SK-N-SH (cell line): Measurements from ENCODE around the gene PHF21B. TPM values are rescaled to one million over a fixed set of nuclear protein-coding genes. Genes with fewer than 3 reads are reported as not detected.

Source experiments
- CTCF ChIA-PET: fragments of 300-600, 350-600 bp; formaldehyde crosslinking; extraction: SDS; loops from one replicate; lab custom pipeline; 2021; lab: Yijun Ruan, JAX
- POLR2A ChIA-PET: fragments of 350-600 bp; sonication (Branson Sonifier 250); formaldehyde crosslinking; extraction: SDS; loops from one replicate; lab custom pipeline; 2020; ENCODE audit warnings: antibody characterized with exemption, inconsistent platforms; lab: Yijun Ruan, JAX
- DNase-seq: peaks from one replicate; pipeline ENCODE4 v3.0.0; 2012
- H2AFZ ChIP-seq: fragments of 200-600 bp; sonication (generic); 2 replicates; pipeline ENCODE4 v1.8.1; 2016; ENCODE audit warnings: antibody characterized with exemption, mild to moderate bottlenecking, low read depth
- H3F3A ChIP-seq: fragments of 200-600 bp; sonication (generic); replicated peaks from 2 replicates; pipeline ENCODE3; 2016; ENCODE audit warnings: antibody characterized with exemption, mild to moderate bottlenecking; ENCODE audit not compliant: insufficient read depth
- H3K27ac ChIP-seq, 2 experiments: fragments of 200-500 bp in 1 of 2; fragments of 200-600 bp in 1 of 2; sonication (Bioruptor generic) in 1 of 2; sonication (generic), shearing (Covaris generic) in 1 of 2; 2 replicates each; pipeline versions ENCODE4 v1.5.1 to v1.6.1; 2014 to 2016; ENCODE audit warnings: low read depth in 2 of 2, inconsistent platforms in 1 of 2, low read length in 1 of 2, mild to moderate bottlenecking in 1 of 2, mixed read lengths in 1 of 2
- H3K27me3 ChIP-seq: fragments of 200-600 bp; sonication (generic), shearing (Covaris generic); 2 replicates; pipeline ENCODE4 v1.6.1; 2016; ENCODE audit warnings: mixed run types; ENCODE audit not compliant: insufficient read depth
- H3K36me3 ChIP-seq, 2 experiments: fragments of 200-500 bp in 1 of 2; fragments of 200-600 bp in 1 of 2; sonication (Bioruptor generic) in 1 of 2; sonication (generic) in 1 of 2; replicated peaks in 1 of 2; 2 replicates each; pipeline versions ENCODE3 to v1.5.1; 2014 to 2016; ENCODE audit warnings: low read length in 1 of 2, mild to moderate bottlenecking in 1 of 2; ENCODE audit not compliant: insufficient read depth in 2 of 2, control insufficient read depth in 1 of 2
- H3K4me1 ChIP-seq, 2 experiments: fragments of 200-500 bp in 1 of 2; fragments of 200-600 bp in 1 of 2; sonication (Bioruptor generic) in 1 of 2; sonication (generic), shearing (Covaris generic) in 1 of 2; 2 replicates each; pipeline versions ENCODE4 v1.5.1 to v1.6.1; 2014 to 2016; ENCODE audit warnings: low read depth in 1 of 2, low read length in 1 of 2, mixed run types in 1 of 2; ENCODE audit not compliant: insufficient read depth in 2 of 2, control insufficient read depth in 1 of 2
- H3K4me2 ChIP-seq: fragments of 200-600 bp; sonication (generic), shearing (Covaris generic); 2 replicates; pipeline ENCODE4 v1.6.1; 2017; ENCODE audit warnings: mixed run types
- H3K4me3 ChIP-seq, 2 experiments: fragments of 200-500 bp in 1 of 2; fragments of 200-600 bp in 1 of 2; sonication (Bioruptor generic) in 1 of 2; sonication (generic), shearing (Covaris generic) in 1 of 2; 2 replicates each; pipeline versions ENCODE4 v1.5.1 to v1.8.1; 2014 to 2016; ENCODE audit warnings: low read depth in 2 of 2, inconsistent platforms in 1 of 2, low read length in 1 of 2, mild to moderate bottlenecking in 1 of 2, mixed read lengths in 1 of 2, moderate library complexity in 1 of 2
- H3K79me2 ChIP-seq: fragments of 200-600 bp; sonication (generic); 2 replicates; pipeline ENCODE4 v1.8.1; 2017; ENCODE audit warnings: mild to moderate bottlenecking; ENCODE audit not compliant: insufficient read depth
- H3K9ac ChIP-seq: fragments of 200-600 bp; sonication (generic); 2 replicates; pipeline ENCODE4 v1.6.1; 2017; ENCODE audit warnings: mixed run types
- H3K9me2 ChIP-seq: fragments of 200-600 bp; sonication (generic); 2 replicates; pipeline ENCODE4 v1.6.1; 2017; ENCODE audit warnings: mixed run types
- H3K9me3 ChIP-seq: fragments of 200-600 bp; sonication (generic); 2 replicates; pipeline ENCODE4 v1.6.1; 2017; ENCODE audit warnings: mixed run types, mild to moderate bottlenecking, moderate library complexity
- H4K20me1 ChIP-seq: fragments of 200-600 bp; sonication (generic); 2 replicates; pipeline ENCODE4 v1.6.1; 2017; ENCODE audit warnings: mild to moderate bottlenecking, mixed run types; ENCODE audit not compliant: insufficient read depth
- CHD2 ChIP-seq: fragments of 150-350 bp; IDR thresholded peaks from 2 replicates; pipeline ENCODE4 v1.6.1; 2018; ENCODE audit warnings: low read length; ENCODE audit not compliant: partially characterized antibody
- EZH2phosphoT487 ChIP-seq: fragments of 200-600 bp; sonication (generic); IDR thresholded peaks from 2 replicates; pipeline ENCODE4 v1.6.1; 2017; ENCODE audit warnings: low read depth, mixed run types, mild to moderate bottlenecking, antibody characterized with exemption, moderate library complexity, borderline replicate concordance
- FOSL2 ChIP-seq: IDR thresholded peaks from 2 replicates; pipeline ENCODE4 v1.4.0; 2012; ENCODE audit warnings: low read depth, mild to moderate bottlenecking, moderate library complexity, borderline replicate concordance
- FOXJ3 ChIP-seq: sonication (generic); formaldehyde crosslinking; IDR thresholded peaks from 2 replicates; pipeline ENCODE4 v1.5.1; 2020; ENCODE audit warnings: mild to moderate bottlenecking, missing genetic modification reagents
- GATA2 ChIP-seq: sonication (generic); formaldehyde crosslinking; IDR thresholded peaks from 2 replicates; pipeline ENCODE4 v1.5.0; 2020; ENCODE audit warnings: mild to moderate bottlenecking, missing genetic modification reagents
- MAX ChIP-seq: IDR thresholded peaks from 2 replicates; pipeline ENCODE4 v1.4.0; 2012; ENCODE audit warnings: low read depth
- MXI1 ChIP-seq: IDR thresholded peaks from 2 replicates; pipeline ENCODE4 v1.6.1; 2012; ENCODE audit warnings: mild to moderate bottlenecking, low read depth, low read length, improper control_type of control experiment
- NFIC ChIP-seq: IDR thresholded peaks from 2 replicates; pipeline ENCODE4 v1.4.0; 2012; ENCODE audit warnings: borderline replicate concordance
- RAD21 ChIP-seq: IDR thresholded peaks from 2 replicates; pipeline ENCODE4 v1.6.1; 2012; ENCODE audit warnings: mild to moderate bottlenecking, low read length
- RCOR1 ChIP-seq: fragments of 150-350 bp; IDR thresholded peaks from 2 replicates; pipeline ENCODE4 v1.6.1; 2017; ENCODE audit warnings: antibody characterized with exemption, low read length
- REST ChIP-seq: IDR thresholded peaks from 2 replicates; pipeline ENCODE4 v1.6.1; 2012; ENCODE audit warnings: mild to moderate bottlenecking, low read depth, low read length, moderate library complexity
- SMC3 ChIP-seq: IDR thresholded peaks from 2 replicates; pipeline ENCODE4 v1.6.1; 2012; ENCODE audit warnings: low read depth, low read length, improper control_type of control experiment
- TAF1 ChIP-seq: IDR thresholded peaks from 2 replicates; pipeline ENCODE4 v1.6.1; 2012; ENCODE audit warnings: low read depth, mild to moderate bottlenecking, low read length, moderate library complexity, borderline replicate concordance
- TEAD4 ChIP-seq: IDR thresholded peaks from 2 replicates; pipeline ENCODE4 v1.4.0; 2012; ENCODE audit warnings: mild to moderate bottlenecking, borderline replicate concordance; ENCODE audit not compliant: insufficient read depth
- USF1 ChIP-seq: IDR thresholded peaks from 2 replicates; pipeline ENCODE4 v1.4.0; 2012; ENCODE audit warnings: low read depth, borderline replicate concordance
- YY1 ChIP-seq: IDR thresholded peaks from 2 replicates; pipeline ENCODE4 v1.4.0; 2012; ENCODE audit warnings: low read depth, mild to moderate bottlenecking
- ZBTB33 ChIP-seq: IDR thresholded peaks from 2 replicates; pipeline ENCODE4 v1.4.0; 2012; ENCODE audit warnings: low read depth, borderline replicate concordance
- WGBS: methylation state at CpG from one replicate; pipeline ENCODE4 v1.1.6; 2017; ENCODE audit warnings: low lambda C conversion rate; 5-methylcytosine and 5-hydroxymethylcytosine counted together
- polyA plus RNA-seq, 3 experiments: library from polyadenylated mRNA; depleted of rRNA; stranded (reverse); fragments of >200 nt; gene quantifications; 2 replicates each; pipeline ENCODE4 v1.2.3, GENCODE V29; 2012

PHF21B gene
- polyA plus RNA-seq, 1 of the 3 experiments (the other 2 are of a cell fraction), result 0.76 TPM

- POLR2A ChIA-PET, result interaction anchor here (1.2 kb wide), 1 partner anchor 10 kb away, joined by 4 read pairs; no protein-coding TSS in a partner anchor
- H3K4me1 ChIP-seq, result no peaks in the 10 kb centered on the region
- no peak for DNase-seq
These were observed 90.8 kb downstream of the PHF21B start for GRCh38 chr22:44918925-44919392.

More at GRCh38 chr22:44918925-44919392, 90.8 kb downstream of the PHF21B start:
- H3K4me3 ChIP-seq, result no peak overlapping the region
- H3K27me3 ChIP-seq, result no peaks in the 10 kb centered on the region
- no peaks in the 10 kb centered on the region for H4K20me1 ChIP-seq
- WGBS, result 75% methylated on average over 8 of the region's 8 CpGs
- no peak overlapping the region for H3K9ac ChIP-seq
- H3K36me3 ChIP-seq, result no peaks in the 10 kb centered on the region
- CTCF ChIA-PET, result interaction anchor here (1.1 kb wide), 1 partner anchor 182 kb away, joined by 3 read pairs; no protein-coding TSS in a partner anchor
- no peaks in the 10 kb centered on the region for H3K9me3 ChIP-seq
- H2AFZ ChIP-seq, result no peak overlapping the region
- no peak for TF ChIP-seq CHD2
- TF ChIP-seq SMC3, result no peak
- no peak for TF ChIP-seq GATA2 (CRISPR knock-in tag)
- TF ChIP-seq FOXJ3 (CRISPR knock-in tag), result no peak
- no peak for TF ChIP-seq YY1
- no peak for TF ChIP-seq TEAD4
- no peak for TF ChIP-seq RAD21
- TF ChIP-seq USF1, result no peak
- TF ChIP-seq RCOR1, result no peak
- TF ChIP-seq FOSL2, result no peak
- TF ChIP-seq EZH2phosphoT487, result no peak
- TF ChIP-seq TAF1, result no peak
- TF ChIP-seq REST, result no peak
- TF ChIP-seq MAX, result no peak
- no peak for TF ChIP-seq ZBTB33
- TF ChIP-seq NFIC, result no peak
- TF ChIP-seq MXI1, result no peak
- H3F3A ChIP-seq, result no peaks in the 10 kb centered on the region
- no peak overlapping the region for H3K4me2 ChIP-seq
- no peak overlapping the region for H3K27ac ChIP-seq
- no peaks in the 10 kb centered on the region for H3K9me2 ChIP-seq
- no peaks in the 10 kb centered on the region for H3K79me2 ChIP-seq
